ENCODE data around the gene ZNF683.

The ZNF683 gene

DNA sequence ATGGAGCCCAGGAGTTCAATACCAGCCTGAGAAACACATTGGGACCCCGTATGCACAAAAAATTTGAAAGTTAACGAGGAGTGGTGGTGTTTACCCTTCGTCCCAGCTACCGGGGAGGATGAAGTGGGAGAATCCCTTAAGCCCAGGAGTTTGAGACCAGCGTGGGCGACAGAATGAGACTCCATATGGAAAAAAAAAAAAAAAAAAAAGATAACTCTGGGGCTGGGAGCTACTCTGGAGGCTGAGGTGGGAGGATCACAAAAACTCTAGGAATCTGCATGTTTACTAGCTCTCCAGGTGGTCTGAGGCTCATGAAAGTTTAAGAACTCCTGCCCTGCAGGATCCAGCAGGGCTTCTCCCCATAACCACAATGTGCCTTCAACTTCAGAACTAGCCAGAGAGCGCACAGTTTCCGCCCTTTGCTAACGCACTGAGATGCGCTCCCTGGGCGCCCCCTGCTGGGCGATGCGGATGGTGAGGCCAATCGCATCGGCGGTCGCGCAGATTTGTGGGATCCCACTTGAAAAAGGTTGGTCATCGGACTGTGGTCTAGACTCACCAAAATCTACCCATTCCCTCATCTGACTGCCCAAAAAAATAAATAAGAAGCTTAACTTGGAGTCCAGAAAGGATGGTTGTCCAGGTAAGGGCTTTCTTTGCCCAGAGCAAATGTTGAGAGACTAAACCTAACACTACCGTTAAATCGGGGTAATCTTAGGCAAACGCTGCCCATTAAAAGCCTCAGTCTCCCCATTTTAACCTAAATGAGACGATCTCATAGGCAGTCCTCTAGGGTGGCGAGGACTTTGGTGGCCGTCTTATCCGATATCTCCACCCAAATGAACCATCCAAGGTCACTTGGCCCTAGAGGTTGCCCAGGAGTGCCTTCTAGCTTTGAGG, 8.8 kb downstream of the ZNF683 start:
- Histone ChIP-seq H3K4me1 (ENCODE audit: control insufficient read depth, insufficient read depth, low read length) (no peaks in the 10 kb centered on the region), H3K27ac (ENCODE audit: low read depth, low read length) (no peak overlapping the region), H3K27me3 (ENCODE audit: control insufficient read depth, insufficient read depth, low read length) (peaks cover 16% of the 10 kb centered on the region), H3K9ac (ENCODE audit: low read length) (no peak overlapping the region), H3K4me3 (ENCODE audit: low read length) (no peak overlapping the region), H3K36me3 (ENCODE audit: control insufficient read depth, insufficient read depth, low read length) (no peaks in the 10 kb centered on the region)

DNA sequence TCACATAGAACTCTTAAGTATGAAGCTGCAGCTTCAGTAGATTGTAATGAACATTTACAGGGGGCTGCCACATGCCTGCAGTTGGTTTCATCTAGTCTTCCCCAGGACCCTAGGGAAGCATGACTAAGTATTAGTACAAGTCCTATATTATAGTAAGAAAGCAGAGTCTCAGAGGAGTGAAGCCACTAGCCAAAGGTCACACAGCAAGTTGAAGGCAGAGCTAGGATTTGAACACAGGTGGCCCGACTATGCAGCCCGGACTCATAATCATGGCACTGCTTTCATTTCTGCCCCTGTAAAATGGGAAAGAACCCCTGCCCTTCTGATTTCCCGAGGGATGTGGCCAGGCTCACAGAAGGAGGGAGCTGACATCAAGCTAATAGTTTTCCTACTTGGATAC, 10.2 kb downstream of the ZNF683 start:
- Histone ChIP-seq H3K27me3 (ENCODE audit: control insufficient read depth, insufficient read depth, low read length) (peaks cover 16% of the 10 kb centered on the region), H3K4me3 (ENCODE audit: low read length) (no peak overlapping the region), H3K27ac (ENCODE audit: low read depth, low read length) (no peak overlapping the region), H3K9ac (ENCODE audit: low read length) (no peak overlapping the region), H3K4me1 (ENCODE audit: control insufficient read depth, insufficient read depth, low read length) (no peaks in the 10 kb centered on the region), H3K36me3 (ENCODE audit: control insufficient read depth, insufficient read depth, low read length) (no peaks in the 10 kb centered on the region)

DNA sequence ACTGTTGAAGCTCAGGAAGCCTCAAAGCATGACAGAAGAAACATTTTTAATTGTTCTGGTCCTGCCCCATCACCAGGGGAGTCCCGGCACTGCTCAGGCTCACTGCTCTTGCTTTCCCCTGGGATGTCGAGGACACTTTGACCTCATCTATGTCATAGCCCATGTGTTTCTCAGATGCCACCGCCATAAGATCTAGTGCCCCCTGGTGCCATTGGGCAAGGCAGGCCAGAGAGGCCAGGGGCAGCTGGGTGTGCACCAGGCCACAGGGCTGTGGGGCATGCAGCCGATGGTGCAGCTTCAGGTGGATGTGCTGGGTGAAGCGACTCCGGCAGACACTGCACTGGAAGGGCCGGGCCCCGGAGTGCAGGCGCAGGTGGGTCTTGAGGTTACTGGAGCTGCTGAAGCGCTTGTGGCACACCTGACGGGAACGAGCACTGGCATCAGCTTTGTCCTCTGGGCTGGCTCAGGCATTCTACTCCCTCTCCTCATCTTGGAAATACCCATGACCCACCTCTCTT, 10.9 kb downstream of the ZNF683 start:
- Histone ChIP-seq H3K36me3 (ENCODE audit: control insufficient read depth, insufficient read depth, low read length) (no peaks in the 10 kb centered on the region), H3K27ac (ENCODE audit: low read depth, low read length) (no peak overlapping the region), H3K4me3 (ENCODE audit: low read length) (no peak overlapping the region), H3K9ac (ENCODE audit: low read length) (no peak overlapping the region), H3K27me3 (ENCODE audit: control insufficient read depth, insufficient read depth, low read length) (peaks cover 16% of the 10 kb centered on the region), H3K4me1 (ENCODE audit: control insufficient read depth, insufficient read depth, low read length) (no peaks in the 10 kb centered on the region)

DNA sequence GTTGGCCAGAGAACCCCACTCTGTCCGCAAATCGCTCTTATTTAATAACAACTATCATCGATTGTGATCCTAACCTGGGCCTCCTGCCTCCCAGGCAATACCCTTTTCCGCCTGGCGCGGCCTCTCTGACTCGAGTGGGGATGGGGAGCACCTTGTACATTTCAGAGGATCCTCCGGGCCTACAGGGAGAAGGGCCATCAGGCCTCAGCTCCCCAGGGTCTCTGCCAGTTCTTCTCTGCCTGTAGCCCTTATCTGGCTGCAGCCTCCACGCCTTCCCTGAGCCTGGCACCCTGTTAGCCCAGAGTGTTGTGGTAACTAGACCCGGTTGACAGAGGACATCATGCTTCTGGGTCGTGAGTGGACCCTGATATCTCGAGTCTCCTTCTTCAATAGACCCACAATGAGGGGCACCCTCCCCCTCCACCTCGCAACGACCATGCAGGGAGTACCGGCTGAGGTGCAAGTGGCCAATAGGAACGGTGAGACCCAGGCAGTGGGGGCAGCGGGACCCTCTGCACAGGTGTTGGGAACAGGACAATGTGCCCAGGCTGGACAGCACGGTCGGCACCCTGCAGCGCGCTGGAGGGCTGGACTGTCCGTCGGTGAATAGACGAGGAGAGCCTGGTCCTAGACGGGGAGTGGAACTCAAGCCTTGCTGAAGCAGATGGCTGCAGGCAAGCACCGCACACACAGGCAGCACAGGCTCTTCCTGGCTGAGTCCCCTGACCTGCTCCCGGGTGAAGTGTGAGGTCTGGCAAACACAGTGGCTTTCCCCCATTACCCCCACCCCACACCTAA, 11.5 kb downstream of the ZNF683 start:
- no peak overlapping the region for H3K9ac ChIP-seq (ENCODE audit: low read length)
- peaks cover 16% of the 10 kb centered on the region for H3K27me3 ChIP-seq (ENCODE audit: control insufficient read depth, insufficient read depth, low read length)
- peak overlapping the region; percentile 42 for H3K4me3 ChIP-seq (ENCODE audit: low read length)
- no peaks in the 10 kb centered on the region for H3K36me3 ChIP-seq (ENCODE audit: control insufficient read depth, insufficient read depth, low read length)
- no peaks in the 10 kb centered on the region for H3K4me1 ChIP-seq (ENCODE audit: control insufficient read depth, insufficient read depth, low read length)
- no peak overlapping the region for H3K27ac ChIP-seq (ENCODE audit: low read depth, low read length)

DNA sequence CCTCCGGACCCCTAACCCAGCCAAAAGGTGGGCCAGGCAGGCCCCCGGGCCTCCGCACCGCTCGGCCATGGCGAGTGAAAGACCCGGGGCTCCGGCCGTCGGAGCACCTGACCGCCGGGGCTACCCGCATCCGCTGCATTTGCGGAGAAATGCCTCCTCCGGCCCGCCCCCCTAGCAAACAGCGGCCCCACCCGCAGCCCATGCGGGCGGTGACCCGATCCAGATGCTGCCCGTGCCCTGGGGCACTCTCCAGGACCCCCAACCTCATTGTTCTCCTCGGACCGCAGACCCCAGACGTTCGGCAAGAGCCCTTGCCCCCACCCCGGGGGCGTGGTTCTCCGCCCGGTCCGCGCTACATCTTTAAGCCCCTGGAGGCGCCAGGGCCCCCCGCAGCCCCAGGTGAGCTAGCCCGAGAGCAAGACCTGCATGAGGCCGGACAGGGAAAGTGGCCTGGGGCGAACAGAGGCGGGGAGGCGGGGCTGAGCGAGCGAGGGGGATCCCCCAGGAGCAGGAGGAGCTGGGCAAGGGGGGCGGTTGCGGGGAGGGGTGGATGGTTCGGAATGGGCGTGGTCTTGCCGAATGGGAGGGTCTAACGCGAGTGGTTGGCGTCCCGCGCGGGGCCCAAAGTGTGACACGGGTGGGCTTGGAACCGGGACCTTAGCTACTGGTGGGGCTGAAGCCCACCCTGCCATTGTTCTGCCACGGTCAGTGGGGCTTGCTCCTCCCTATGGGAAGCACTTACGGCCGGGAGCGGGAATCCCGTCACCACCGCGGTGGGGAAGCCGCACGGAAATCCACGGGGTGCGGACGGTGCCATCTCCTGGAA, 12.4 kb downstream of the ZNF683 start:
- Histone ChIP-seq H3K4me1 (ENCODE audit: control insufficient read depth, insufficient read depth, low read length) (no peaks in the 10 kb centered on the region), H3K4me3 (ENCODE audit: low read length) (peak overlapping the region; percentile 42), H3K27ac (ENCODE audit: low read depth, low read length) (no peak overlapping the region), H3K9ac (ENCODE audit: low read length) (no peak overlapping the region), H3K27me3 (ENCODE audit: control insufficient read depth, insufficient read depth, low read length) (peaks cover 16% of the 10 kb centered on the region), H3K36me3 (ENCODE audit: control insufficient read depth, insufficient read depth, low read length) (no peaks in the 10 kb centered on the region)

DNA sequence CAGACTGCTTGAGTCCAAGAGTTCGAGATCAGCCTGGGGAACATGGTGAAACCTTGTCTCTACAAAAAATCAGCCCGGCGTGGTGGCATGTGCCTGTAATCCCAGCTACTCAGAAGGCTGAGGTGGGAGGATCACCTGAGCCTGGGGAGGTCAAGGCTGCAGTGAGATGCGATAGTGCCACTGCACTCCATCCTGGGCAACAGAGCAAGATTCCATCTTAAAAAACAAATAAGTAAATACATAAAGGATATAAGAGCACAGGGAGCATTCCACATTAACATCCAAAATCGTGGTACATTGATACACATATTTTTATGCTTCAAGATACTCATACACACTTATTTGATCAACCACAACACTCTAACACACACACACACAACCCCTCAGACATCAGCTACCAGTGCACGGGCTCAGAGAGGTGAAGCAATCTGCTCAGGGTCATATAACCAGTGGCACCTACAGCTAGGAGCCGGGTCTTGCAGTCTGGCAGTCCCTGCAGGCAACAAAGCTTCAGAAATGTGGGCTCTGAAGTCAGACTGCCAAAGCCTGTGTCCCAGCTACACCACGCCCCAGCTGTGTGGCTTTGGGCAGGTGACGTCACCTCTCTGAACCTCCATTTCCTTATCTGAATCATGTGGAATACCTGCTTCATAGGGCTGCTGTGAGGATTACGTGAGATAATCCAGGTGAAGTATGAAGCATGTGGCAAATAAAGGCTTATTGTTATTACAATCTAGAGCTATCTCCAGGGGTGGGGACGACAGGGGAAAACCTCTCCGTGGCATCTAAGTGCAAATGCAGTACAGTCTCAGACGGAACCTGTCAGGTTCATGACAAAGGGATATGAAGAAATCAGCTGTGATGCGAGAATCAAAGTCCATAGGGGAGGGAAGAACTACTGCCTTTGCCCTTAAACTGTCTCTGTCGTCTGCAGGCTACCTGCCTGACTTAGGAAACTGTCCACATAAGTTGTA, 13.9 kb downstream of the ZNF683 start:
- Histone ChIP-seq H3K36me3 (ENCODE audit: control insufficient read depth, insufficient read depth, low read length) (no peaks in the 10 kb centered on the region), H3K4me3 (ENCODE audit: low read length) (no peak overlapping the region), H3K27me3 (ENCODE audit: control insufficient read depth, insufficient read depth, low read length) (peaks cover 16% of the 10 kb centered on the region), H3K27ac (ENCODE audit: low read depth, low read length) (no peak overlapping the region), H3K9ac (ENCODE audit: low read length) (no peak overlapping the region), H3K4me1 (ENCODE audit: control insufficient read depth, insufficient read depth, low read length) (no peaks in the 10 kb centered on the region)

DNA sequence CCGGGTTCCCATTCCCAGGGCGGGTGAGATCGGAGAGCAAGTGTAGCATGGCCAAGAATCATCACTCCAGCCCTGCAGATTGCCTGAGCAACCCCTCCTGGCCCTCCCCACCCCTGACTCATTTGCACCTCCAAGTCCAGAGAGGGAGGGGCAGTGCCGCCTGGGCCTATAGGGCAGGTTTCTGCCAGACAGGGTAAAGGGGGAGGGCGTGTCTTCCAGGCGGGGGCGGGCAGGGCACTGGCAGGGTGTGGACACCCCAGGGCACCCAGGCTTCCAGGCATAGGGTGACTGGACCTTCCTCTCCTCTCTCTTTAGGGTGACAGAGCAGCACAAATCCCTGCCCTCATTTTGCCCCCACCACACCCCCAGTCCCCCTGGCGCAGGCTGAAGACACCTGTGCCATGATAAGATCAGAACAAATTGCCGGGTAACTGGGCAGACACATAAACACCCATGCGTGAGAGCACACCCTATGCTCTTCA, 15.4 kb downstream of the ZNF683 start:
- Histone ChIP-seq H3K27ac (ENCODE audit: low read depth, low read length) (no peak overlapping the region), H3K9ac (ENCODE audit: low read length) (no peak overlapping the region), H3K36me3 (ENCODE audit: control insufficient read depth, insufficient read depth, low read length) (no peaks in the 10 kb centered on the region), H3K27me3 (ENCODE audit: control insufficient read depth, insufficient read depth, low read length) (peaks cover 16% of the 10 kb centered on the region), H3K4me1 (ENCODE audit: control insufficient read depth, insufficient read depth, low read length) (no peaks in the 10 kb centered on the region), H3K4me3 (ENCODE audit: low read length) (no peak overlapping the region)

DNA sequence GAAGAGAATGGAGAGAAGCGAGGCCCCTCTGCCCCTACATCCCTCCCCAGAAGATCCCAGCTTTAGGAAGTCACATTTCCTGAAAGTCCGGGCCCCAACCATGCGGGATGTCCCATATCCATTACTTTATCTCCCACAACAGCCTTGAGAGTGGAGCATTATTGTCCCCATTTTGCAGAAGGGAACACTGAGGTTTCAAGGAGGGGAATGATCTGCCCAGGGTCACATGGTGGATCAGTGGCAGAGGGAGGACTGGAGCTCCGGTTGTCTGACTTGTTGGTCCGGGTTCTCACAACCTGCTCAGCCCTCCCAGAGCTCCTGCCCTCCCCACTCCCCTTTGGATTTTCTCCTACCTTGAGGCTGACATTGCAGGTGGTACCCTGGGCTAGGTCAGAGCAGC, 16.4 kb downstream of the ZNF683 start:
- H3K27me3 ChIP-seq (ENCODE audit: control insufficient read depth, insufficient read depth, low read length), result peaks cover 8% of the 10 kb centered on the region
- no peaks in the 10 kb centered on the region for H3K4me1 ChIP-seq (ENCODE audit: control insufficient read depth, insufficient read depth, low read length)
- no peaks in the 10 kb centered on the region for H3K36me3 ChIP-seq (ENCODE audit: control insufficient read depth, insufficient read depth, low read length)
- no peak overlapping the region for H3K27ac ChIP-seq (ENCODE audit: low read depth, low read length)
- H3K9ac ChIP-seq (ENCODE audit: low read length), result no peak overlapping the region
- H3K4me3 ChIP-seq (ENCODE audit: low read length), result no peak overlapping the region

DNA sequence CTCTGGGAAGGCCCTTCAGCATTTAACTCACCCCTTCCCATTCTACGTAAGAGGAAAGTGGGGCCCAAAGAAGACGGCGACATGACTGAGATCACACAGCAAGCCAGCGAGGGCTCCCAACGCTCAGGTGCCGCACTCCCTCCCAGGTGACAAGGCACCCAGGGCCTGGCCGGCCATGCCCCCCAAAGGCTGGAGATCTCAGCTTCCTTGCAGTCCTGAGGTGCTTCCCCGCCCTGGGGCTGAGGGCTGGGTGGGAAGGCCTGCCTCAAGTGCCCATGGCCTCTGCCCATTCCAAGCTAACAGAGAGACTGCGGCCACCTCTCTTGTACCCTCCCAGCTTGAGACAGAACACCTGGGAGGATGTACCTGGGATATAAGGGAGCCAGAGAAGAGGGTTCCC, 17.6 kb downstream of the ZNF683 start:
- Histone ChIP-seq H3K4me1 (ENCODE audit: control insufficient read depth, insufficient read depth, low read length) (no peaks in the 10 kb centered on the region), H3K9ac (ENCODE audit: low read length) (no peak overlapping the region), H3K27me3 (ENCODE audit: control insufficient read depth, insufficient read depth, low read length) (no peaks in the 10 kb centered on the region), H3K4me3 (ENCODE audit: low read length) (no peak overlapping the region), H3K27ac (ENCODE audit: low read depth, low read length) (no peak overlapping the region), H3K36me3 (ENCODE audit: control insufficient read depth, insufficient read depth, low read length) (no peaks in the 10 kb centered on the region)

DNA sequence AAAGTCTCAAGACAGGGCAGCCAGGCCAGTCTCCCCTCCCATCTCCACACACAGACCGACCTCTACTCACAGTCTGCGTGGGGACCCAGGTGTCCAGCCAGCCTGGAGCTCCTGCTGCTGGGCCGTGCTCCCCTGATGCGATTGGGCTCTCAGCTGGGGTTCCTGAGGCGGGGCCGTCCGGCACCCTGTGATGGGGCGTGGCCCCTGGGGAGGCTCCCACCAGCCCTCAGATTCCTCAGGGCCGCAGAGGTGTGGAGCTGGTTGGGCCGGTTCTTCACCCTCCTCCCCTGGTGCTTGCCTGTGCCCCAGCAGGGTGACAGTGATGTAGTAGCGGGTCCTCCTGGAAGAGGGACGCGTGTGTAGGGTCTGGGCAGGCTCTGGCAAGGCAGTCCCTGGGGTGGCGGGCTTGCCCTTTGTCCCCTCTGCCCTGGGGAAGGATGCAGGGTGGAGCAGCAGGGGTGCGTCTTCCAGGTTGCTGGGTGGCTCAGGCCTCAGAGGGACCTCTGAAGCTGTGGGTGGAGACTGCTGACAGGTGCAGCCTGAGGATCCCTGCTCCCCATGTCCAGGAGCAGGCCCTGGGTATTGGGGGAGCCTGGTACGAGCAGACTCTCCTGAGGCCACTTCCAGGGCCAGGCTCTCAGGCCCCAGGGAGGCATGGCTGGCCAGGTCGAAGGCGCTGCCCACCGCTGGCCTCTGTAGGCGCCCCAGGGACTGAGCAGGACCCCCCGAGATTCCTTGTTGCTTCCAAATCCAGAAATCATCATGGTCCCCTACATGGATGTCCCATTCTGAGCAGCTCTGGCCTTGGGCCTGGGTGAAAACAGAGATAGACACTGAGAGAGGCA, 18.4 kb downstream of the ZNF683 start, which contains the start of gene CRYBG2:
Gene CRYBG2, minus strand, starts transcription at position 155 of the 845 bp plus-strand sequence. CDS start 7,473 bp downstream, outside the sequence.
- Histone ChIP-seq H3K4me3 (ENCODE audit: low read length) (no peak within 1 kb of the TSS), H3K27ac (ENCODE audit: low read depth, low read length) (no peak within 1 kb of the TSS), H3K9ac (ENCODE audit: low read length) (no peak within 1 kb of the TSS), H3K27me3 (ENCODE audit: control insufficient read depth, insufficient read depth, low read length) (no peaks in the 10 kb centered on the region), H3K36me3 (ENCODE audit: control insufficient read depth, insufficient read depth, low read length) (no peaks in the 10 kb centered on the region), H3K4me1 (ENCODE audit: control insufficient read depth, insufficient read depth, low read length) (no peaks in the 10 kb centered on the region)
